ENCODE data around the gene TMCO6.
"Not testable (repeated sequence)": the region's sequence is repeated elsewhere in the genome, so short reads cannot be mapped to it uniquely, and the experiment has no call there.

The TMCO6 gene

GRCh38 chr5:140639148-140639981, at the start of gene TMCO6:
TMCO6 (plus strand) TSS chr5:140639451; CDS start chr5:140639528, 77 bp downstream.
- peak; percentile 100 for DNase-seq (ENCODE audit: low spot score)

- no peak for DNase-seq (ENCODE audit: low spot score)
These were observed 48.4 kb upstream of the TMCO6 start for GRCh38 chr5:140590861-140591260.

- peak; percentile 67 for DNase-seq (ENCODE audit: low spot score)
These were observed 47.4 kb upstream of the TMCO6 start for GRCh38 chr5:140591747-140592372.

GRCh38 chr5:140593070-140593469, 46.2 kb upstream of the TMCO6 start:
- not testable (repeated sequence) for DNase-seq (ENCODE audit: low spot score)

GRCh38 chr5:140594169-140594568, 45.1 kb upstream of the TMCO6 start:
- DNase-seq (ENCODE audit: low spot score): no peak

- no peak for DNase-seq (ENCODE audit: low spot score)
These were observed 43.5 kb upstream of the TMCO6 start for GRCh38 chr5:140595538-140596300.

GRCh38 chr5:140596321-140596741, 42.9 kb upstream of the TMCO6 start:
- DNase-seq (ENCODE audit: low spot score): no peak

- DNase-seq (ENCODE audit: low spot score): no peak
These were observed 40.4 kb upstream of the TMCO6 start for GRCh38 chr5:140598836-140599235.

GRCh38 chr5:140600096-140600495, 39.2 kb upstream of the TMCO6 start:
- no peak for DNase-seq (ENCODE audit: low spot score)

GRCh38 chr5:140602147-140602546, 37.1 kb upstream of the TMCO6 start:
- no peak for DNase-seq (ENCODE audit: low spot score)

GRCh38 chr5:140603446-140603698, 35.9 kb upstream of the TMCO6 start:
- not testable (repeated sequence) for DNase-seq (ENCODE audit: low spot score)

- DNase-seq (ENCODE audit: low spot score): no peak
These were observed 35.5 kb upstream of the TMCO6 start for GRCh38 chr5:140603734-140604133.

- DNase-seq (ENCODE audit: low spot score): no peak
These were observed 33.4 kb upstream of the TMCO6 start for GRCh38 chr5:140605879-140606278.

- DNase-seq (ENCODE audit: low spot score): no peak
These were observed 32.2 kb upstream of the TMCO6 start for GRCh38 chr5:140607031-140607430.

- DNase-seq (ENCODE audit: low spot score): no peak
These were observed 30.5 kb upstream of the TMCO6 start for GRCh38 chr5:140608722-140609121.

GRCh38 chr5:140609126-140609525, 30.1 kb upstream of the TMCO6 start:
- peak; percentile 41 for DNase-seq (ENCODE audit: low spot score)

GRCh38 chr5:140611020-140611521, 28.2 kb upstream of the TMCO6 start:
- DNase-seq (ENCODE audit: low spot score): no peak

- no peak for DNase-seq (ENCODE audit: low spot score)
These were observed 16.9 kb upstream of the TMCO6 start for GRCh38 chr5:140622301-140622700.

GRCh38 chr5:140623061-140623460, 16.2 kb upstream of the TMCO6 start:
- DNase-seq (ENCODE audit: low spot score): not testable (repeated sequence)

GRCh38 chr5:140624886-140625285, 14.4 kb upstream of the TMCO6 start:
- not testable (repeated sequence) for DNase-seq (ENCODE audit: low spot score)

GRCh38 chr5:140627972-140628371, 11.3 kb upstream of the TMCO6 start:
- no peak for DNase-seq (ENCODE audit: low spot score)

- no peak for DNase-seq (ENCODE audit: low spot score)
These were observed 10.5 kb upstream of the TMCO6 start for GRCh38 chr5:140628711-140629110.

Measured in GM03348 (cell line).